ENCODE data around the gene HEXA. TPM values are rescaled to one million over a fixed set of nuclear protein-coding genes. Genes with fewer than 3 reads are reported as not detected.

Gene HEXA
- total RNA-seq, 2 donors from 2014 or later, result 90.3 to 91.7 TPM

- ATAC-seq (no peak), DNase-seq (ENCODE audit: low spot score) (no peak)
- Mint-ChIP-seq H3K4me1 (ENCODE audit: low read depth in 2 of 2) (peaks cover 0 to 3% of the 10 kb centered on the region in 2 donors), H3K27me3 (no peaks in the 10 kb centered on the region), H3K36me3 (peaks cover 5% of the 10 kb centered on the region), H3K4me3 (no peak overlapping the region), H3K9me3 (no peaks in the 10 kb centered on the region), H3K27ac (peak overlapping the region in 1 of 2 donors; percentile 14)
Observed at GRCh38 chr15:72338148-72338547, 37.7 kb downstream of the HEXA start.

GRCh38 chr15:72334842-72335241 lies 41.0 kb downstream of the HEXA start:
- no peaks in the 10 kb centered on the region for H3K9me3 Mint-ChIP-seq
- H3K4me3 Mint-ChIP-seq, result no peak overlapping the region
- ATAC-seq (no peak), DNase-seq (ENCODE audit: low spot score) (no peak)
- no peaks in the 10 kb centered on the region for H3K27me3 Mint-ChIP-seq
- peaks cover 5% of the 10 kb centered on the region for H3K36me3 Mint-ChIP-seq
- H3K4me1 Mint-ChIP-seq (ENCODE audit: low read depth in 2 of 2), result peaks cover 0 to 1% of the 10 kb centered on the region in 2 donors
- no peak overlapping the region for H3K27ac Mint-ChIP-seq

DNA sequence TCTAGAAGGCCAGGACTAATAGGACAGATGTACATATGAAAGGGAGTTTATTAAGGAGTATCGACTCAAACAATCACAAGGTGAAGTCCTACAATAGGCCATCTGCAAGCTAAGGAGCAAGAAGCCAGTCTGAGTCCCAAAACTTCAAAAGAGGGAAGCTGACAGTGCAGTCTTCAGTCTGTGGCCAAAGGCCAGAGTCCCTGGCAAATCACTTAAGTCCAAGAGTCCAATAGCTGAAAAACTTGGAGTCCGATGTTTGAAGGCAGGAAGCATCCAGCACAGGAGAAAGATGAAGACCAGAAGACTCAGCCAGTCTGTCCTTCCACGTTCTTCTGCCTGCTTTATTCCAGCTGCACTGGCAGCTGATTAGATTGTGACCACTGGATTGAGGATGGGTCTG lies 44.8 kb downstream of the HEXA start:
- DNase-seq (ENCODE audit: low spot score), result no peak
- no peak overlapping the region for H3K27ac Mint-ChIP-seq
- H3K4me3 Mint-ChIP-seq, result no peak overlapping the region
- no peaks in the 10 kb centered on the region for H3K27me3 Mint-ChIP-seq
- ATAC-seq, result no peak
- H3K36me3 Mint-ChIP-seq, result peaks cover 4% of the 10 kb centered on the region
- H3K9me3 Mint-ChIP-seq, result no peaks in the 10 kb centered on the region
- peaks cover 0 to 3% of the 10 kb centered on the region in 2 donors for H3K4me1 Mint-ChIP-seq (ENCODE audit: low read depth in 2 of 2)

- H3K27ac Mint-ChIP-seq, result no peak overlapping the region
- H3K4me1 Mint-ChIP-seq (ENCODE audit: low read depth in 2 of 2), result peaks cover 10 to 14% of the 10 kb centered on the region in 2 donors
- ATAC-seq (no peak), DNase-seq (ENCODE audit: low spot score) (no peak)
- peaks cover 3% of the 10 kb centered on the region for H3K9me3 Mint-ChIP-seq
- no peak overlapping the region for H3K4me3 Mint-ChIP-seq
- H3K36me3 Mint-ChIP-seq, result peaks cover 14% of the 10 kb centered on the region
- H3K27me3 Mint-ChIP-seq, result no peaks in the 10 kb centered on the region
Observed at GRCh38 chr15:72323752-72324151, 52.1 kb downstream of the HEXA start.

- ATAC-seq (peak; percentile 92), DNase-seq (ENCODE audit: low spot score) (peak; percentile 78)
- H3K36me3 Mint-ChIP-seq, result peaks cover 10% of the 10 kb centered on the region
- H3K27ac Mint-ChIP-seq, result peak within 1 kb of the TSS; percentile 50 to 54
- H3K9me3 Mint-ChIP-seq, result peaks cover 3% of the 10 kb centered on the region
- peak within 1 kb of the TSS; percentile 91 for H3K4me3 Mint-ChIP-seq
- peaks cover 13 to 18% of the 10 kb centered on the region in 2 donors for H3K4me1 Mint-ChIP-seq (ENCODE audit: low read depth in 2 of 2)
- no peaks in the 10 kb centered on the region for H3K27me3 Mint-ChIP-seq
Observed at GRCh38 chr15:72319985-72320671, 55.7 kb downstream of the HEXA start, which contains the start of gene CELF6. CELF6 (minus strand) TSS chr15:72320157; CDS start chr15:72319874, 283 bp downstream.

GRCh38 chr15:72319360-72319984 lies 56.3 kb downstream of the HEXA start:
- ATAC-seq, result peak; percentile 77 to 82

GRCh38 chr15:72318408-72318942 lies 57.3 kb downstream of the HEXA start:
- Mint-ChIP-seq H3K27me3 (no peaks in the 10 kb centered on the region), H3K9me3 (no peaks in the 10 kb centered on the region), H3K36me3 (no peaks in the 10 kb centered on the region), H3K4me3 (peak overlapping the region; percentile 70), H3K4me1 (ENCODE audit: low read depth in 2 of 2) (peaks cover 13 to 18% of the 10 kb centered on the region in 2 donors), H3K27ac (peak overlapping the region; percentile 6 to 50)
- ATAC-seq, result no peak
- no peak for DNase-seq (ENCODE audit: low spot score)

More at GRCh38 chr15:72319360-72319984, 56.3 kb downstream of the HEXA start:
- H3K4me3 Mint-ChIP-seq, result peak overlapping the region; percentile 70
- peak overlapping the region in 1 of 2 donors; percentile 50 for H3K27ac Mint-ChIP-seq
- H3K4me1 Mint-ChIP-seq (ENCODE audit: low read depth in 2 of 2), result peaks cover 13 to 18% of the 10 kb centered on the region in 2 donors
- H3K36me3 Mint-ChIP-seq, result peaks cover 7% of the 10 kb centered on the region
- no peaks in the 10 kb centered on the region for H3K27me3 Mint-ChIP-seq
- peaks cover 3% of the 10 kb centered on the region for H3K9me3 Mint-ChIP-seq
- peak; percentile 77 for DNase-seq (ENCODE audit: low spot score)

DNA sequence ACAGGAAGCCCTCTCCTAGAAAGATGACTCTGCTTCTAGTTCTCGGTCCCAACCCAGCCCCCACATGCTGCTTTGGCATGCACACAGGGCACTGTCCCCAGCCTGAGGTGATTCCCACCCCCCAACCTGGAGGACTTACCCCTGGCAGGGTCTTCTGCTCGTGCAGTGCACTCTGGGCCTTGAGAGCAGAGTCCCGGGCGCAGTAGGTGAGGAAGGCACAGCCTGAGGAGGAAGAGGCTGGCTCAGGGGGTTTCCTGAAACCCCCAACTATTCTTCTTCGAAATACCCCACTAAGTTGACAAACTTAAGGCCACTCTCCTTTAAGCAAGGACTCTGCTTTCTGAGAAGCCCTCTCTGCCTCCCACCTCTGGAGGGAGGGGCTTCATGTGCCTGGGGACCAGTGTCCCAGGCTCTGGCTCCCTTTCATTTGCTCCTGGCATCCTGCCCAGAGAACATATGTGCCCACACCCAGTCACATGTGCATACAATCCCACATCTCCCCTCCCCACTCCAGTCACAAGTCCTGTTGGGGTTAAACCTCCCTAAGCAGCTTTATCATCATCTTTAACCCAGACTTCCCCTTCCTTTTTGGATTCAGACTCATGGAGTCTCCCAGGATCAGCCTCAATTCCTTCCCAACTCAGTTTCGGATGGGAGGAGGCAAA lies 60.0 kb downstream of the HEXA start:
- H3K36me3 Mint-ChIP-seq, result no peaks in the 10 kb centered on the region
- DNase-seq (ENCODE audit: low spot score) (no peak), ATAC-seq (no peak)
- no peaks in the 10 kb centered on the region for H3K9me3 Mint-ChIP-seq
- no peak overlapping the region for H3K4me3 Mint-ChIP-seq
- H3K4me1 Mint-ChIP-seq (ENCODE audit: low read depth in 2 of 2), result peaks cover 13 to 16% of the 10 kb centered on the region in 2 donors
- H3K27me3 Mint-ChIP-seq, result no peaks in the 10 kb centered on the region
- H3K27ac Mint-ChIP-seq, result no peak overlapping the region

GRCh38 chr15:72313881-72314280 lies 61.9 kb downstream of the HEXA start:
- Mint-ChIP-seq H3K9me3 (no peaks in the 10 kb centered on the region), H3K27ac (no peak overlapping the region), H3K4me3 (no peak overlapping the region), H3K27me3 (no peaks in the 10 kb centered on the region), H3K4me1 (ENCODE audit: low read depth in 2 of 2) (peaks cover 5% of the 10 kb centered on the region in 2 donors), H3K36me3 (no peaks in the 10 kb centered on the region)
- DNase-seq (ENCODE audit: low spot score) (no peak), ATAC-seq (no peak)

DNA sequence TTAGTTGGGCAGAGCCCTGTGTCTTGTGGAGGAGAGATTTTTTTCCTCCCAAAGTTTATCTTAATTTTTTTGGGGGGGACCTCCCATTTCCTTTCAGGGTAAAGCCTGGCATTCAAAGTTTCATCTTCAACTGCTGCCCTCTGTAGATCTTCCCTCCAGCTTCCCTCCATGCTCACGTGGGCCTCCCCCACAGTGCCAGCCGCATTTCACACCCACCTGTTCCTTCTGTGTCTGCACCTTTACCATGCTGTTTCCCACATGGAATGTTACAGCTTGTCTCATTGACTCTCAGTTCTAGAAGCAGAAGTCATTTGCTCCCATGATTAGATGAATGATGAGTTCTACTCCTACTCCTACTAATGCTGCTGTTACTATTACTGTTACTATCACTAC lies 62.4 kb downstream of the HEXA start:
- H3K4me3 Mint-ChIP-seq, result no peak overlapping the region
- H3K27me3 Mint-ChIP-seq, result no peaks in the 10 kb centered on the region
- H3K36me3 Mint-ChIP-seq, result no peaks in the 10 kb centered on the region
- H3K9me3 Mint-ChIP-seq, result no peaks in the 10 kb centered on the region
- no peak for ATAC-seq
- DNase-seq (ENCODE audit: low spot score), result no peak
- H3K27ac Mint-ChIP-seq, result no peak overlapping the region
- peaks cover under 1 to 1% of the 10 kb centered on the region in 2 donors for H3K4me1 Mint-ChIP-seq (ENCODE audit: low read depth in 2 of 2)

DNA sequence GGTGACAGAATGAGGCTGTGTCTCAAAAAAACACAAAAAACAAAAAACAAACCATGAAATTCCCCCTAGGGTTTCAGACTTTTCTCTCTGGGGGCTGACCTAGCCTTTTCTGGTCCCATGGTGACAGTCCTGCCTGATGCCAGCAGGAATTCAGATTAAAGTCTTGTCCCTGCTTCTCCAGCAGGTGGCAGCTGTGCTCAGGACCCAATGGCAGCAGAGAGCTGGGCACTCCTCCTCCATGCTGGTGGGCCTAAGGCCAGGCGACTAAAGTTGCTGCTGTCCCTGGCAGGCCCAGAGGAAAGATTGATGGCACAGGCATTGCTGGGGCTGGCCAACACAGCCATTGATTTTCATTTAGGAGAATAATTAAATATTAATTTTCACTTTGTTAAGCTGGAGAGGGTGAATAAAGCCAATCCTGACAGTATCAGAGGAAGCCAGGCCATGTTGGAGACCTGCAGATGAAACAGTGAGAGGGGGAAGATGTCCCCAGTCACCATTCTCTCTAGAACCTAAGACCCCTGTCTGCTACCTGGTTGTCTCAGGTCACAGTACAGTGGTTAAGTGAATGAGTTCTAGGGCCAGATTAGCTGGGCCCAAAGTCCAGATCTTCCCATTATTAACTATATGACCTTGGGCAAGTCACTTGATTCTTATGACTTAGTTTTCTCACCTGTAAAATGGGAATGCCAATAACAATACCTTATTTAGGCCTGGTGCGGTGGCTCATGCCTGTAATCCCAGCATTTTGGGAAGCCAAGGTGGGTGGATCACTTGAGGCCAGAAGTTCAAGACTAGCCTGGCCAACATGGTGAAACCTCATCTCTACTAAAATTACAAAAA lies 63.0 kb downstream of the HEXA start:
- DNase-seq (ENCODE audit: low spot score) (peak; percentile 70), ATAC-seq (peak; percentile 79 to 86)
- H3K36me3 Mint-ChIP-seq, result no peaks in the 10 kb centered on the region
- H3K27me3 Mint-ChIP-seq, result no peaks in the 10 kb centered on the region
- H3K27ac Mint-ChIP-seq, result no peak overlapping the region
- no peaks in the 10 kb centered on the region for H3K4me1 Mint-ChIP-seq (ENCODE audit: low read depth in 2 of 2)
- no peak overlapping the region for H3K4me3 Mint-ChIP-seq
- no peaks in the 10 kb centered on the region for H3K9me3 Mint-ChIP-seq

DNA sequence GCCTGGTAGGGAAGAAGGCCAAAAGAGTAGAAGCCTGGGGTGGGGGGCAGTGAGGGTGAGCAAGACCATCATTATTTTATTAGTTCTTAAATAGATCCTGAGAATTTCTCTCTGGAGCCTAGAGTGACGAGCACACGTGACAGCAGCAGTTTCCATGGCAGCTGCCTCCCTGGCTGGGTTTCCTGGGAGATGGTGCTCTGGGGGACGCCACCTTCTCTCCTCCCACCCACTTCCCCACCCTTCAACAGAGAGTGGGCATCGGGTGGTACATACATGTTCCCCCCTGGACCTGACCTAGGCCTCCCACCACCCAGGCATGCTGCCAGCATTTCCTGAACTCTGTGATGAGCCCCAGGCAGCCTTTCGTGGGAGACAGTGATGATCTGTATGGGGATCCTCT lies 68.8 kb downstream of the HEXA start:
- Mint-ChIP-seq H3K4me1 (ENCODE audit: low read depth in 2 of 2) (peaks cover 14 to 15% of the 10 kb centered on the region in 2 donors), H3K36me3 (no peaks in the 10 kb centered on the region), H3K9me3 (no peaks in the 10 kb centered on the region), H3K27ac (no peak overlapping the region), H3K4me3 (no peak overlapping the region), H3K27me3 (no peaks in the 10 kb centered on the region)
- ATAC-seq (no peak), DNase-seq (ENCODE audit: low spot score) (no peak)

GRCh38 chr15:72306211-72306785 lies 69.5 kb downstream of the HEXA start:
- ATAC-seq (peak; percentile 66 to 85), DNase-seq (ENCODE audit: low spot score) (peak; percentile 80)
- H3K27ac Mint-ChIP-seq, result peak overlapping the region in 1 of 2 donors; percentile 14
- H3K4me3 Mint-ChIP-seq, result no peak overlapping the region
- no peaks in the 10 kb centered on the region for H3K9me3 Mint-ChIP-seq
- no peaks in the 10 kb centered on the region for H3K36me3 Mint-ChIP-seq
- H3K4me1 Mint-ChIP-seq (ENCODE audit: low read depth in 2 of 2), result peaks cover 14 to 15% of the 10 kb centered on the region in 2 donors
- no peaks in the 10 kb centered on the region for H3K27me3 Mint-ChIP-seq

Data from natural killer cell treated with Interleukin-12 subunit alpha and Interleukin-12 subunit beta and Interleukin-15 and Interleukin-18, amount 100 ng/mL, for 72 hours (primary cell).